Hematopoietic multipotent progenitor cell treated with erythropoietin and hydrocortisone succinate and interleukin-3 and kit ligand, for 4 days (in vitro differentiated cells): ENCODE results near the gene DOCK9.
A peak's percentile ranks its signal among the peaks of the same experiment; 100 is the strongest.

Experiments used
- DNase-seq: peaks from one replicate; pipeline ENCODE4 v3.0.0-alpha.2; 2015

DOCK9 gene

DNA sequence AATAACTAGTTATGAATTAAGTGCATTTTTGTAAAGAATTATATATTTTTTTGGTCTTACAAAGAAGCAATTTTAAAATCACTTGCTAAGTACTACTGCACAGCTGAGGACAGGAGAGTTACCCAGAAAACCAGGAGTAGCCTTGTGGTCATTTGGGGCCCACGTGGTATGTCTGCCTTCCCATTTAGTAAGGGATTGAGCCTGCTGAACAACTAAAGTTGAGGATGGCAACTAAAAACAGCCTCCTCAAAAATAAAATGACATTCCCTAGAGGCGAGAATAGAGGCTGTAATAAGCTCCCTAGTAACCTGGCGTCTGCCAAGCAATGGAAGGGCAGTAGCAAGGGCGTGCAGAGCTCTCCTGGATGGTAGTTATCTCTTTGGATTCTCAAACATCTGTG lies 36.3 kb downstream of the DOCK9 start:
- DNase-seq: no peak

DNA sequence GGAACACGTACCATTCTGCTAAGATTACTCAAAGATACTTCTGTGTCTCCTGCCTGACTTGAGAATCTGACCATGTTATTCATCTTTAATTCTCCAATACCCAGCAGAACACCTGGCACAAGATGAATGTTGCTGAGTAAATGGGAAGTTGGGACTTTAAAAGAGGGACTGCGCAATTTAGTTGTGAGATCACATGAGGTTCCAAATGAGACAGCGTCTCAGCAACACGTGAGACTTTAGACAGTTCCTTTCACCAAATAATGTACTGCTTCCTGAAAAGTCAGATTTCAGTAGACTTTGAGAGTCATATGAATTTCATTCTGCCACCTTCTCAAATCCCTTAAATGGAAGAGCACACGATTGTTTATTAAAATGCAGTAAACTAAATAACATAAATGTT lies 36.7 kb downstream of the DOCK9 start:
- peak; percentile 16 for DNase-seq

DNA sequence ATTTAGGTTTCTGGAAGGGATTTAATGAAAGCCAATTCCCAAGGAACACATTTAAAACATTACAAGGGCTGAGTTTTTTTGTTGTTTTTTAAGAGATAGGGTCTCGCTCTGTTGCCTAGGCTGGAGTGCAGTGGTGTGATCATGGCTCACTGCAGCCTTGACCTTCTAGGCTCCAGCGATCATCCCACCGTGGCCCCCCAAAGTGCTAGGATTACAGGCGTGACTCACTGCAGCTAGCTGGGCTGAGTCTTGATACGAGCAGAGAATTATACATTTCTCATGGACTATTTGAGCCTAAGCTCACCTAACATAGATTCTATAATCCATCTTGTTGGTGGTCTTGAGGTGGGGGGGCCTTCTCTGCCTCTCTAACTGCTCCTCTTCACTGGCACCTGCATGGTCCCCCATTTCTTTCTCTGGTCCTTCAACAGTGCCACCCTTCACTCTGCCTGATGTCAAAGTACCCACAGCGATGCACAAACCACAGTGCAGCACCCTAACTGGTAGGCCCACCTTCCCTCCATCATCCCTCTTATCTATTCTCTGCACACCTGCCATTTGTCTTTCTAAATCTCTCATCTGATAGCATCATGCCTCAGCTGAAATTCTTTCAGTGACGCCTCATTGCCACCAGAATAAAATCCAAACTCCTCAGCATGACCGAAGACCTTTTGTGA lies 37.4 kb downstream of the DOCK9 start:
- no peak for DNase-seq

DNA sequence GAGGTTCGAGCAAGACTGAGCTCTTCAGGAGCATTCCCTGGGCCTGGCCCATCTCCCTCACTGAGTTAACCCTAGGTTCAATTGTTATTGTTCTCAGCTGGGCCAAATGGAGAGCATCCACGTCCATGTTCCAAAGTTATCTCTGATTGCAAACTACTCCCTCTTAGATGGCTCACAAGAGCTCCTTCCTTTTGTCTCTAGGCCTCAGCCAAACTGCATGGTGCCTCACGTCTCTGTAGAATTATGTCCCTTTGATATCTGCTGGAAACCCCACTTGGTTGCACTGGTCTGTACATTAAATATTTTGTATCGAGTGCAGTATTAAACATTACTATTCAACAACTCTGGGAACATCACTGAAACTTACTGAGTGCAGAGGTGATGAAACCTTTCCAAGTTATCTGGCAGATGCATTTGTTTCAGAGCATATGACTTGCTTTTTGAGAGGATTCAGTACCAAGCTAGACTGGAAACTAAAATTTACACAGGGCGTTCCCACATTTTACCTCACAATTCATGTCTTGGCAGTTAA lies 38.1 kb downstream of the DOCK9 start:
- no peak for DNase-seq

DNA sequence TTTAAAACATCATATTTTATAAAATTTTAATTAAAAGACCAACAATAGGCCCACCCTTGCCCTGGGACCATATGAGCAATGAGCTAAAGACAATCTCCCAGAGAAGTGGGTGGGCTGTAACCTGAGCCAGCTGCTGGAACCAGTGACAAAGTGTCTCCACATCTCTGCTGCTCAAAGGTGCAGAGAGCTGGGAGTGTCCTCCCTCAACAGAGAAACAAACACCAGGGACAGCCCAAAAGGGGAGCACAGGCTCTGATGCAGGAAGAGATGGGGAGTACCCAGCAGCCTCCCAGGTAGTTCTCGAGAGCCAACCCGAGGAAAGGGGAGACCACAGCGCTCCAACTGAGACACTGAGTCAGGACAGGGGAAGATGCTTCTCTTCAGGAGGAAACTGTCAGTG lies 39.1 kb downstream of the DOCK9 start:
- no peak for DNase-seq

DNA sequence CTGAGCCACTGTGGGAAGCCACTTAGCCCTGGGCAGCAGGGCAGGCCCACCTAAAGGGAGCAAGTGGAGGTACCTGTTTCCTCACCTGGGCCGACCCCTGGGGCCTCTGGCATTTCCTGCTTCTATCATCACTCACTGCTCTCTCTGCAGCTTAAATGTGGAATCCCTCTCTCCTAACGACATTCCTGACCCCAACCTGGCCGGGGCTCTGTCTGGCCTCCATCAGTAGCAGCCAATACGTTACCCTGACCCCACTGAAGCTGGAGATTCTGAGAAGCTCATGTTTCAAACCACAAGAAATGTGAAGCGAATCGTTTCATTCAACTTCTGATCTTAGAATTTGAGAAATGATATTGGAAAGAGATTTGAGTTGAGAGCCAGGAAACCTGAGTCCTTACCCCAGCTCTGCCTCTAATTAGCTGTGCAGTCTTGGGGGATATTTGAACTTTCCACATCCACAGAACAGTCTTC lies 39.9 kb downstream of the DOCK9 start:
- no peak for DNase-seq

DNA sequence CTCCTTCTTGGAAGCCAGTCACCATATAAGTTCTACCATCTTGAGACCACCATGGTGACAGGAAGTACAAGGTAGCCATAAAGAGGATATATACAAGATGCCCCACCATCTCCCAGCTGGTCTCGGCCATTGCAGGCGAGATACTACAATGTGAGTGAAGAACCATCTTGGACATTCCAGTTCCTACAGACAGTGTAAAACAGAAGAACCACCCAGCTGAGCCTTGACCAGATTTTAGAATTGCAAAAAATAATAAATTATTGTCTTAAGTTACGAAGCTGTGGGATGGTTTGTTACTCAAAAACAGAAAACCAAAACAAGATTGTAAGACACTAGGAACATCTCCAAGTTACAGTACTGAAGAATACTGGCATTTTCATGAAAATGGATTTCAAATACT lies 43.6 kb downstream of the DOCK9 start:
- DNase-seq: no peak

DNA sequence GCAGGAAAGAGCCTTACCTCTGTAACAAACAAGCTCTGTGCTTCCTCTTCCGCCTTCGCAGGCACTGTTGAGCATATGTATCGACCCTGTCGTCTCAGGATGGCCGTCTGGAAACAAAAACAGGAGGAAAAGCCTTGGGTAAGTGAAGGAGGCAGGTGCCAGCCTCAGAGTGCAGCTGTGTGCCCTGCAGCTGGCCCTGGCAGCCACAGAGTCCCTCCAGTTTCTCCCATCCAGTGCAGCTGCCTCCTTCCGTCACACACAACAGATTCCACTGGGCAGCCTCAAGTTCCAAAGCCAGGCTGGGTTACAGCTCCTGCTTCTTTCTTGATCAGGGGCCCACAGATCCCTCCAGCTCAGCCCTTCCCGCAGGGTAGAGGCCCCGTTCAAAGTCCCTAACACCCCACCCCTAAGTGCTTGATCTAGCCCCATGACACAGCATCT lies 47.7 kb downstream of the DOCK9 start:
- DNase-seq: peak; percentile 10

DNA sequence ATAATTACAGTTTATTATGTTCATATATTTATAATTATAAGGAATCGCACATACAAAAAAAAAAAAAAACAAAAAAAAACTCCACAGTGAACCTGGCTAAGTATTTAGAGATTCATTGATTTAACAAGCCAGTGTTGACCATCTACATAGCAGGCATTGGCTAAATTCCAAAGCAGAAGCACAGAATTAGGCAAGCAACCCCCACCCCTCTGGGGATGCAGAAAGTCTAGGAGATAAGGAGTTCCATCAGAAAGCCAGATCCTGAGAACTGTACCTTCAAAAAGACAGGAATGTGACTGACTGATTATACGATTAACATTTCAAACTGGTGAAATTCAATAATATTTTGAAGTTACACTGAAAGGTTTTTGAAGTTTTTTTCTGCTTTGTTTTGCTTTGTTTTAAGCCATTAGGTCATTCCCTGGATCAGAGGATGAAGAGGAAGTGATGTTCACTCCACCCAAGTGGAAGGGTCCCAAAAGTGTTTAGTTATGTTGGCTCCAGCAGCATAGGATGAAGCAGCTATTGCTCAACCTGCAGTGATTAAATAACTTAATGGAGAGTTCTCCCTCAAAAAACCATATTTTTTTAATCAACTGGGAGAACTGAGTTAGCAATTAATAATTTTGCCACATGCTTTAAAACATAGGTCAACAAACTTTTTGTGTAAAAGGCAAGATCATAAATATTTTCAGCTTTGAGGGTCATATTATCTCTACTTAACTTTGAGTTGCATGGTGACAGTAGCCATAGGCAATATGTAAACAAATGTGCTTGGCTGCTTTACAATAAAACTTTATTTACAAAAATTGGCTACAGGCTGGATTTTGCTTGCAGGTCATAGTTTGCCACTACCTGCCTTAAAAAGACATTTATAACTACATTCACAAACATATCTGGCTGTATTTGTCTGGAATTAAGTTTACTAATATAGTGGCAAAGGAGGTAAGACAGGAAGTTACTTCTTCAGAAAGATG lies 49.6 kb downstream of the DOCK9 start:
- DNase-seq: no peak

DNA sequence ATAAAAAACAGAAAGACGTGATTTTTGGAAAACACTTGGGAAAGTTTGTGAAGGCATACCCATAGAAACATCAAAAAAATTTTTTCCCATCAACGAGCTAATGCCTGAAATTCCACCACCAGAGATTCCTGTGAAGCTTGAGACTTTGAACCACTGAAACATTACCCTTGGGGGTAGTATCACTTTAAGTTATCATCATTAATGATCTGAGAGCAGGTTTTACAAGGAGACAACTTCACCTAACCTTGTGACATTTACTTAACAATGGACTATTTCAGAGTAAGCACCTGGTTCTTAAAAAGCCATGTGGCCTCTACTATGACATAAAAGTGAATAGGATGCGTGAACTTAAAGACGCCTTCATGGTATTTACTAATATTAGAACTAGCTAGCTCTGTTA lies 51.9 kb downstream of the DOCK9 start:
- DNase-seq: no peak

DNA sequence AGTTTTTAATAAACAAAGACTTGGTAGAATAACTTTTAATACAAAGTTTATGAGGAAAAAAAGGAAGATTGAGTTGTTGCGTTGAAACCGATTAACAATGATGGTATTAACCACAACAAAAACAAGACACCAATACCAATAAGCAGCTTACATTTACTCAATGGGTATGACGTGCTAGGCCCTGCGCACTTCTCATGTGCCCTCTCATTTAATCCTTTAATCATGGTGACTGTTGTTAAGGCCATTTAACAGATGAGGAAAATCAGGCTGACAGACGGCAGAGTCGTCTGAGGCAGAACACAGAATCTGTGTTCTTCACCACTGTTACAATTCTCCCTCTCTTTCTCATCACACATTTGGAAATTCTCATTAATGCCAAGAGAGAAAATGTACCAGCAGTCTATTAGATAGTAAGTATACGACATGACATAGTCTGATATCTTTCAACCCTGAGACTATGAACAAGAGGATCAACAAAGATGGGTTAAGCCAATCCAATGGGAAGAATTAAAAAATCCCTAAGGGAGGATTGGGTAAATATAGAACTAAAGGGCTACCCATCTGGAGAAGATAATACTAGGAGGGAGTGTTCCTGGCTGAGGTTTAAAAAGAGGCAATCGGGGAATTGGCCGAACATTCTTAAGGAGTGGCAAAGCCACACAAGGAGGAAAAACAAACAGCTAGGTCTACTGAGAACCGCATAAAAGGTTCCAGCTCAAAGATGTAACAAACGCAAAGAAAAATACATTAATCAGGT lies 54.0 kb downstream of the DOCK9 start:
- no peak for DNase-seq

DNA sequence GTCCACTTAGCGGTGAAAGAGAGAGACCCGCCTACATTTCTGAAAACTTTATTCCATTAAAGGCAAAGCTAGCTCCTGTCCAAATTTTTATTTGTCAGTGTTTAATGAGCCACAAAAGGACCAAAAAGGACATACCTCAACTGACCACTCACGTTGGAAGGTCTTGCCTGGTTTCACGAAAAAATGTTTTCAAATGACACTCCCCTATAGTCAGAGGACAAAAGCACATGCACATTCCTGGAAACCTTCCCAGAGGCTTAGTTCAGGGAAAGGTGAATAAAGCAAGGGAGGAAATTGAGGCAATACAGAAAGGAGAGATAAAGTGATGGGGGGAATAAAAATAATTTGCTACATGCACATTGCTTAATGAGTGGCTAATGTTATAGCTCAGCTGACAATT lies 55.6 kb downstream of the DOCK9 start:
- DNase-seq: no peak

DNA sequence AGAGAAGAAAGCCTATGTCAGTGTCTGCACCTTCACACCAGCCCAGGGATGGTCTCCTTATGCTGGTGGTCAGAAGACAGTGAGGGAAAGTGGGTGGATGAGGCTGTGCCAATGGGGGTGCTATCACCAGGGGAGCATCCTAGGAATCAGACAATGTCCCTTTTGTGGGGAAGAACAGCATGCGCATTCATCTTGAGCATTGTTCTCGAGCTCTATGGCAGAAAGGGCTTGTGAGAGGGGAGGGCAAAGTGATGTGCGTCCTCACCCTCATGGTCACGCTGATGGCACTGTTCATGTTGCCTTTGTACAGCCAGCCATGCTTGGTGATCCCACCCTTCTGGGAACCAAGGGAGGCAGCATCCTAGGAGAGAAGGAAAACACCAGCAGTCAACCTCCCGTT lies 56.1 kb downstream of the DOCK9 start:
- DNase-seq: no peak

DNA sequence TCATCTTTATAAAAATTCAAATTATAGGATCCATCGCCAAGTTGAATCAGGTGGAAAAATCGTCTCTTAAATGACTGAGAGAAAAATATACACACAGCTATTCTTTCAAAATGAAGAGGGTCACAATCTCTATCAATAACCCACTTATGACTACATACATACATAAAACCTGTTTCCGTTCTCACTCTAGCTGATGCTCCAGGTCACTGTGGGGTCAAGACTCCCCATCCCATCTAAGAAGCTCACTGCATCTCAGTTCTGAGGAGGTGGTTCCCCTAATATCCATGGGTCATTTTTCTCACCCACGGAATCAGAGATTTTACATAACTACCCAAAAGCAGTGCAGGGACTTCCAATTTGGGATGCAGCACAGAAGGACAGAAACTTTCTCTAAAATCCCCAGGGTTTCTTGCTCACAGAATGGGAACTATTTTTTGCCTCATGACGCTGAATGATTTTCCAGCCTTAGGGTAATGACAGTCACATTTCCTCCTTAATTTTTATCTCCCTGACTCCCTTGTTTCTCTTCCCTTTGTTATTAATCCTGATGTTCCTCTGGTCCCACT lies 56.8 kb downstream of the DOCK9 start:
- DNase-seq: no peak

DNA sequence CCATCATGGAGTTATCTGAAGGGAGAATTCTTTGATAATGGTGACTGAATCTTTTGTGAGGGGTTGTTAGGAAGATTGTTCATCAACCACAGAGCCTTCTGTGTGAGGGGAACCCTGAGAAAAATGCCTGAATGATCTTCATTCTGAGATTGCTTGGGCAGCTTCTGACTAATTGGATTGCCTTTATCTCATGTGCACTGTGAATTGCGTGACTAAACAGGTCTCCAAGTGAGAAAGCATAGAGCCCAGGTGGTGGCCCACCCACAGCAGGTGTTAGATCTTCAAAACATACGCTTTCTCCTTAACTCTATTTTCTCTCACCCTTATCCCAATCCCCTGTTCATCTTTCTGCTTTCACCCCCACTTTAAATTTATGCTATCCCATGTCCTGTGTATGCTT lies 58.3 kb downstream of the DOCK9 start:
- DNase-seq: no peak

DNA sequence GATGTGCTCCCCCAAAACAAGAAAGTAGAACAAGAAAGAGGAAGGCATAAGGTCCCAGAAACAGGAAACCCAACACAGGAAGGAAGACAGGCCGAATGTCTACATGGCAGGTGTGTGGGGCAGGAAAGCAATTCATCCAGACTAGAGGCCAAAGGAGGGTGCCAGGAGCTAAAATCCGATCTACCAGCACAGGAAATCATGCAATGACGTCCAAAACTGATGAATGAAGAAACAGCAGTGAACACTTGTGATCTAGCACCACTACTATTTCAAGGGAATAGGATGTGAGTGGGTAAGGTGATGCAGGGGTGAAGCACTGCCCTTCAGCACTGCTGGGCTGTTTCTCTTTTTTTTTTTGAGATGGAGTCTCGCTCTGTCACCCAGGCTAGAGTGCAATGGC lies 59.1 kb downstream of the DOCK9 start:
- DNase-seq: peak; percentile 33

DNA sequence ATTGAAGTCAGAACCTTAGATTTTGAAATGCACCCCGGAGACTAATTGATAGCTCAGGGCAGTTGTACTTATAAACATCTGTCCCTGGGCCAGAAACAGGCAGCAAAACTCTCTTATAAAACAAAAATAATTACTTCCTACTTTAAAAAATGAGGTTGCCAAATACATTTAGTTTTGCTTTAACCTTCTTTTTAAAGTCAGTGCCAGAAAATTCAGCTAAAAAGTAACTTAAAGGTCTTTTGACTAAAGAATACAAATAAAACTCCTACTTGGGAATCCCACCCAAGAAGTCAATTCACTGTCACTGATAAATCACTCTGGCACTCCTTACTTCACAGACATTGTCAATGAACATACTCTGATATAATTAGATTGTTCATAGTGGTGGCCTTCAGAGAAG lies 60.7 kb downstream of the DOCK9 start:
- no peak for DNase-seq

DNA sequence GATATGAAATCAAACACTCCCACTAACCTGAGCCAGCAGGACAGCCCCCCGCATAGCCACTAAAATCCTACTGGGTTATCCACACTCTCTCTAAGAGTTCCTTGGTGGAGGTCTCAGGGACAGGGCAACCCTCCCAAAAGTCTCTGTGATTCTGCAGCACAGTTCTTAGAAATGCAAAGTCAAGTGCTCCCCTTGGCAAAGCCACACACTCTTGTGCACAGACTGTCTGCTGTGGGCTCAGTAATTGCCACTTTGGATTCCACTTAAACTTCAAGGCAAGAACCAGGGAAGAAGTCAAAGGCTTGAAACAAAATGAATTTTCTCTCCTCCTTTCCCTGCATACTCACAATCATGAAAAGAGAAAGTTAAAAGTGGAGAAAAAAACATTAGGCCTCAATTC lies 61.5 kb downstream of the DOCK9 start:
- DNase-seq: no peak

DNA sequence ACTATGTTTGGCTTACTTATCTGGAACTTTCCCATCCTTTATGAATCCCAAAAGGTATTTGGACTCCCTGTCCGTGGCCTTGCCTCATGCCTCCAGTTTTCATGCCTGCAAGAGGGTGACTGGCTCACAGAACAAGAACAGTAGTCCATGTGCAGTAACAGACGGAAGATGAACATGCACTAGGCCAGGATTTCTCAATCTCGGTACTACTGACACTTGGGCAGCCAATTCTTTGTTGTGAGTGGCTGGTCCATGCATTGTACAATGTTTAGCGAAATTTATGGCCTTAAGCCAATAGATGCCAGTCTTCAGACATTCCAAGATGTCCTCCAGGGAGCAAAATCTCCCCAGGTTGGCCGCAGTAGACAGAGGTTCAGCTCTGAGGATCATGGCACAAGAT lies 61.9 kb downstream of the DOCK9 start:
- no peak for DNase-seq

DNA sequence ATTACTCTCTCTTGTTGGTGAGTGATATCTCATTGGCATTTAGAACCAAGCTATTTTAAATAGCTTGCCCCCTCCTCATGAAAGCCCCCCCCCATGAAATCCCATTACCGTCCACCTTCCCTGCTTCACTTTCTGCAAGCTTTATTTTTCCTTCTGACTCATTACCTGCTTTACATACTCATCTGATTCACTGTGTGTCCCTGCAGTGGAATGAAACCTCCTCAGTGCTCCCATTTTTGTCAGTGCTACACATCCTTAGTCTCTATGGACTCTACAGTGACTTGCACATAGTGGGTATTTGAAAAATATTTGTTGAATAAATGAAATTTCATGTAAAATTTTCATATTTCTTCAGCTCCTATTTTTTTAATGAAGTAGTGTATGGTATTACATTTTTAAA lies 62.3 kb downstream of the DOCK9 start:
- DNase-seq: no peak

DNA sequence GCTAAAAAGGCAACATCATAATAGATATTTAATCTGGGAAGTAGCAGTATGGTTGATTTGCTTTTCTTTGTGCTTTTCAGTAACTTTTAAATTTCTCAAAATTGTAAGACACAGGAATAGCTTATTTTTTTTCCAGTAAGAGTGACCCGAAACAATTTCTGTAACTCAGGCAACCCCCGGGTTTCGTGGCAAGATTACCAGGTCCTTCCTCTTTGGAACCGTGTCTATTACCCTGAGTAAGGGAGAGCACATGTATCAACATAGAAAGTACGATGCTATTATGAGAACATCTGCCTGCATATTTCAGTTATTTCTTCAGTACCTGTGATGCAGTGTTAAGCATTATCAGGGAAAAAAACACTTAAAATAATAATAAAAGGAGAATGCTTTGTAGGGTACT lies 64.1 kb downstream of the DOCK9 start:
- peak; percentile 18 for DNase-seq

DNA sequence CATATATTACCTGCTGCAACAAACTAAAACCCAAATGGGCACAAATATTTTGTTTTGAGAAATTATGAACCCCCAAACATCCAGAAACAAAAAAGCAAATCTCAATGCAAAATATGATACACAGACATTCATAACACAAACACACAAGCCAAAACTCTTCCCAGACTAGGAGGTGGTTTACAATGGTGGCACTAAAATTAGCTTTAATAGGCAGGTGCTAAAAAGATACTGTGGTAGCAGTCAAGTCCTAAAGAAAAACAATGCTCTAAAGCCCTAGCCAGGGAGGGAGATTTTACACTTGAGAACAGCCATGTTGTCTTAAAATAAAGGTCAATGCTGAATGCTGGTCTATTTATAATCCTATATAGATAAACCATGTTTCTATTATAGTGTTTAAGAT lies 65.0 kb downstream of the DOCK9 start:
- no peak for DNase-seq

DNA sequence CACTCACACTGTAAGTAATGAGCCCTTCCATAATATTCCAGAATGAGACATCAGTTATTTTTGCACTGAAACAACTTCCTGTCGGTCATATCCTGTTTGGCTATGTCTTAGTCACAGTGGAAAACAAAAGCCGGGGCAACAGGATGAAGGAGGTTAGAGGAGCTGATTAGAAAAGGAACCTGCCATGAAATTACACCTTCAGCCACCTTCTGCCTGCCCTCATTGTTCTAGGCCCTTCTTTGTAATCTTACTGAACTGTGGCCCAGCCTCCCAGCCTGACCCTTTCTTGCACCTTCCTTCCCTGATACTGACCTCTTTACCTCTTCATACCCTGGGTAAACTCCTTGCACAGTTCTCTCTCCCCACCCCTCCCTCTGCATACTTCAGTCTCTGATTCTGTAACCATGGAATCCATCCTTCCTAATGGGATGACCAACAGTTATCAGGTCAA lies 67.3 kb downstream of the DOCK9 start:
- peak; percentile 29 for DNase-seq
